Epithelial cell of proximal tubule (primary cell): ENCODE results near the gene NATD1. TPM values are rescaled to one million over a fixed set of nuclear protein-coding genes. Genes with fewer than 3 reads are reported as not detected.

Source experiments
- DNase-seq: peaks from one replicate; pipeline ENCODE4 v3.0.0-alpha.2; 2011; ENCODE audit warnings: low read depth
- H3K4me3 ChIP-seq: 2 replicates; pipeline ENCODE4 v1.5.1; 2011; ENCODE audit warnings: low read depth, mild to moderate bottlenecking, low read length
- CTCF ChIP-seq: conservative IDR thresholded peaks from 2 replicates; pipeline ENCODE4 v1.5.1; 2012; ENCODE audit warnings: low read depth, mild to moderate bottlenecking, low read length
- total RNA-seq: library from RNA; depleted of rRNA; stranded (reverse); fragments of >200 nt; gene quantifications from 2 replicates; pipeline ENCODE4 v1.2.3, GENCODE V29; 2015

Gene NATD1
- total RNA-seq, 1 donor from 2014 or later = 6.4 TPM

GRCh38 chr17:21298056-21298982, 45.1 kb upstream of the NATD1 start:
- DNase-seq = no peak
- H3K4me3 ChIP-seq = no peak overlapping the region
- TF ChIP-seq CTCF = no peak

DNA sequence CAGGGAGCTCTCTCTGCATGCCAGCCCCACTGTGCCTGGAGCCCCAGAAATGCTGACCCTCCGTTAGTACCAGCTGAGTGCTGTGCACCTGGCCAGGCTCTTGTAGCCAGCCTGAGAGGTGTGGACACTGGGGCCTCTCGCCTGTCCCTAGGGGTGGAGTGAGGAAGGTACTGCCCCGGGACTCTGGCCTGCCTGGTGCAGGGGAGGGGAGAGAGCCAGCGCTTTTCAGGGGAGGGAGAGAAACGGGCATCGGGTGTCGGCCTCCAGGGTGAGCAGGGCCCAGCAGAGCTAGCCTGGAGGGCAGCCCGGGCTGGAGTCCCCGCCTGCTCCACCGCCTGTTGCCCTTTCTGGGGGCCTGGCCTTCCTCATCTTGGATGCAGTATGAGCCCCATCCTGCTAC, 44.4 kb upstream of the NATD1 start:
- no peak for TF ChIP-seq CTCF
- no peak for DNase-seq
- H3K4me3 ChIP-seq = no peak overlapping the region

DNA sequence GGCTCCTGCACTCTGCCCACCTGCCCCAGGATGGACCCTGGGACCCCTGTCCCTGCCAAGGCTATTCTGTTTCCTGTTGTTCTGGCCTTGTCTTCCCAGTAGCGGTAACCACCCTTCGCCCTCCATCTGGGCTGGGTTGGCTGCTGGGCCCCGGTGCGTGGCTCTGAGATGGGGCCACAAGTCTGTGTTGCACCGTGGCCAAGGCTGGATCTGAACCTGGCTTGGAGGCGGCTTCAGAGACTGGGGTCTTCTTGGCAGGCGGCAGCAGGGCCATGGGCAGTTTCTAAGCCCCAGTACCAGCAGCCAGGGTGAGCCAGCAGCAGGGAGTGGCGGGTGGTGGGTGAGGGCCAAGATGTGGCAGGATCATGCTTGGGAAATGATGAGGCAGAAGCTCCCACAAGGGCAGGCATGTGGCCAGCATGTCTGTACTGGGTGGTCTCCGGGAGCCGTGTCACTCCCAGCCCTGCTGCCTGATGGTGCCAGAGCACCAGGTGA, 43.9 kb upstream of the NATD1 start:
- no peak for TF ChIP-seq CTCF
- no peak overlapping the region for H3K4me3 ChIP-seq
- no peak for DNase-seq

DNA sequence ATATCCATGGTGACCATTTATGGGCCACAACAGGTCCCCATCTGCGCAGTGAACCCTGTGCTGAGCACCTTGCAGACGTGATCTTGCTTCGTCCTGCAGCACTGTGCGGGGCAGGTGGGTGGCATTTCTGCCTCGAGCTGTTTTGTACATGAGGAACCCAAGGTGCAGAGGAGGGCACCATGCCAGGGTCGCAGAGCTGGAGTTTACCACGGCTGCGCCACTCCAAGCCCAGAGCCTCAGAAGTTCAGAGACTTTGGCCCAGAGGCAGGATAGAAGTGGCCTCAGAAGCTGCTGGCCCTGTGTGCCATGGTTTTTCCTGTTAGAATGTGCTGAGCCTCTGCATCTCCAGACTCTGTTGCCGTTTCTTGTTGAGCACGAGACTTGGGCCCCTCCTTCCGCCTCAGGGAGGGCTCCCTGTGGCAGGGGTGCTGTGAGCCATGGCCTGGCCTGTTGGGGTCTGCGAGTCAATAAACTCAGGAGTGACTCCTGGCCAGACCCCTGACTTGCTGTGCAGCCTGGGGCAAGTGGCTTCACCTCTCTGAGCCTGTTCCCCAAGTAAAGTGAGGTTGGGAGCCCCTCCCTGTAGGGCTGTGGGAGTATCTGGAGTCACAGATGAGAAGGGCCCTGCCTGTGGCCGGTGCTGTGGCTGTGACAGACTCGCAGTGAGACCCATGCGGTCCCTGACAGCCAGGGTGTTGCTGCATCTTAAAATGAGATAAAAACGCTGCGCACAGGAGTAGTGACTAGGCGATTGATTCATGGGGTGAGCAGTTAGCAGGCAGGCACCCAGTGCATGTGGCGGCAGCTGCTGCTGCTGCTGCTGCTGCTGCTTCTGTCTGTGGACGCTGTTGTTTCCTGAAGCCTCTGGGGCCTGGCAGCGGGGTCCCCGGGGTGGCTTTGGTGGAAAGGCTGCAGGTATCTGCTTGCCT, 43.2 kb upstream of the NATD1 start:
- no peak overlapping the region for H3K4me3 ChIP-seq
- DNase-seq = no peak
- TF ChIP-seq CTCF = no peak

GRCh38 chr17:21295036-21295952, 42.1 kb upstream of the NATD1 start:
- DNase-seq = no peak
- no peak overlapping the region for H3K4me3 ChIP-seq
- TF ChIP-seq CTCF = no peak
